Activated CD4-positive, alpha-beta T cell treated with anti-CD3 and anti-CD28 coated beads for 48 hours (primary cell): ENCODE data around the gene CPEB3.
"Not testable (repeated sequence)": the region's sequence is repeated elsewhere in the genome, so short reads cannot be mapped to it uniquely, and the experiment has no call there.

Experiments used
- DNase-seq: peaks from one replicate; pipeline ENCODE4 v3.0.0-alpha.2; 2020

The CPEB3 gene

GRCh38 chr10:92131275-92131820, 159.5 kb downstream of the CPEB3 start:
- DNase-seq: no peak

GRCh38 chr10:92130622-92131274, 160.1 kb downstream of the CPEB3 start:
- DNase-seq: no peak

GRCh38 chr10:92126100-92126650, 164.7 kb downstream of the CPEB3 start:
- no peak for DNase-seq

GRCh38 chr10:92125144-92125543, 165.7 kb downstream of the CPEB3 start:
- no peak for DNase-seq

GRCh38 chr10:92124616-92125143, 166.2 kb downstream of the CPEB3 start:
- DNase-seq: no peak

GRCh38 chr10:92124020-92124419, 166.9 kb downstream of the CPEB3 start:
- no peak for DNase-seq

GRCh38 chr10:92122941-92123450, 167.9 kb downstream of the CPEB3 start:
- no peak for DNase-seq

- no peak for DNase-seq
These were observed 169.0 kb downstream of the CPEB3 start for GRCh38 chr10:92121686-92122492.

- no peak for DNase-seq
These were observed 171.5 kb downstream of the CPEB3 start for GRCh38 chr10:92119340-92119739.

- DNase-seq: not testable (repeated sequence)
These were observed 176.0 kb downstream of the CPEB3 start for GRCh38 chr10:92114917-92115316.

GRCh38 chr10:92113911-92114600, 176.8 kb downstream of the CPEB3 start:
- no peak for DNase-seq

- DNase-seq: no peak
These were observed 178.4 kb downstream of the CPEB3 start for GRCh38 chr10:92112462-92112861.

GRCh38 chr10:92111336-92111939, 179.4 kb downstream of the CPEB3 start:
- DNase-seq: no peak

GRCh38 chr10:92110039-92110794, 180.7 kb downstream of the CPEB3 start:
- DNase-seq: no peak

- no peak for DNase-seq
These were observed 182.1 kb downstream of the CPEB3 start for GRCh38 chr10:92108747-92109146.

GRCh38 chr10:92108120-92108519, 182.8 kb downstream of the CPEB3 start:
- no peak for DNase-seq

- no peak for DNase-seq
These were observed 187.3 kb downstream of the CPEB3 start for GRCh38 chr10:92103376-92104090.

GRCh38 chr10:92102601-92103213, 188.2 kb downstream of the CPEB3 start:
- no peak for DNase-seq

GRCh38 chr10:92094960-92095359, 195.9 kb downstream of the CPEB3 start:
- DNase-seq: no peak

GRCh38 chr10:92091965-92092364, 198.9 kb downstream of the CPEB3 start:
- no peak for DNase-seq
